RWPE2 (cell line): ENCODE measurements around the gene SORCS3.
A peak's percentile ranks its signal among the peaks of the same experiment; 100 is the strongest.

Experiments used
- ATAC-seq: fragments of 200-7000 bp; cut with Tn5 transposase; 3 replicates; pipeline ENCODE4 v1.9.1; 2021; ENCODE audit warnings: low read depth
- DNase-seq: peaks from one replicate; pipeline ENCODE4 v3.0.0-alpha.2; 2020; ENCODE audit warnings: low spot score
- H3K27ac ChIP-seq: fragments of 450-650 bp; 2 replicates; pipeline ENCODE4 v1.5.1; 2017; ENCODE audit warnings: mild to moderate bottlenecking; ENCODE audit not compliant: poor library complexity, severe bottlenecking
- H3K27me3 ChIP-seq: fragments of 250-450 bp; sonication (Bioruptor Pico); 2 replicates; pipeline ENCODE4 v1.5.1; 2021; ENCODE audit warnings: mild to moderate bottlenecking, moderate library complexity; ENCODE audit not compliant: insufficient read depth, poor library complexity, severe bottlenecking
- H3K36me3 ChIP-seq: fragments of 250-450 bp; sonication (Bioruptor Pico); 2 replicates; pipeline ENCODE4 v1.5.1; 2020; ENCODE audit warnings: low read depth, mild to moderate bottlenecking, moderate library complexity
- H3K4me1 ChIP-seq: fragments of 250-450 bp; sonication (Bioruptor Pico); 2 replicates; pipeline ENCODE4 v1.5.1; 2021; ENCODE audit warnings: mild to moderate bottlenecking, moderate library complexity; ENCODE audit not compliant: insufficient read depth, poor library complexity, severe bottlenecking
- H3K4me3 ChIP-seq: fragments of 250-450 bp; sonication (Bioruptor Pico); 2 replicates; pipeline ENCODE4 v1.5.1; 2021; ENCODE audit warnings: mild to moderate bottlenecking, moderate library complexity; ENCODE audit not compliant: severe bottlenecking
- H3K9me3 ChIP-seq: fragments of 250-450 bp; sonication (Bioruptor Pico); 2 replicates; pipeline ENCODE4 v1.5.1; 2021; ENCODE audit warnings: mild to moderate bottlenecking, moderate library complexity; ENCODE audit not compliant: severe bottlenecking
- TF ChIP-seq, protein P1 (sequence below): fragments of 450-650 bp; IDR thresholded peaks from one replicate; pipeline ENCODE4 v1.5.1; 2017; ENCODE audit warnings: mild to moderate bottlenecking, moderate library complexity; ENCODE audit not compliant: poor library complexity, severe bottlenecking

Gene SORCS3

GRCh38 chr10:104834580-104834979 lies 193.5 kb downstream of the SORCS3 start:
- no peak overlapping the region for H3K4me3 ChIP-seq
- no peak for DNase-seq
- no peaks in the 10 kb centered on the region for H3K36me3 ChIP-seq
- TF ChIP-seq, protein P1, sequence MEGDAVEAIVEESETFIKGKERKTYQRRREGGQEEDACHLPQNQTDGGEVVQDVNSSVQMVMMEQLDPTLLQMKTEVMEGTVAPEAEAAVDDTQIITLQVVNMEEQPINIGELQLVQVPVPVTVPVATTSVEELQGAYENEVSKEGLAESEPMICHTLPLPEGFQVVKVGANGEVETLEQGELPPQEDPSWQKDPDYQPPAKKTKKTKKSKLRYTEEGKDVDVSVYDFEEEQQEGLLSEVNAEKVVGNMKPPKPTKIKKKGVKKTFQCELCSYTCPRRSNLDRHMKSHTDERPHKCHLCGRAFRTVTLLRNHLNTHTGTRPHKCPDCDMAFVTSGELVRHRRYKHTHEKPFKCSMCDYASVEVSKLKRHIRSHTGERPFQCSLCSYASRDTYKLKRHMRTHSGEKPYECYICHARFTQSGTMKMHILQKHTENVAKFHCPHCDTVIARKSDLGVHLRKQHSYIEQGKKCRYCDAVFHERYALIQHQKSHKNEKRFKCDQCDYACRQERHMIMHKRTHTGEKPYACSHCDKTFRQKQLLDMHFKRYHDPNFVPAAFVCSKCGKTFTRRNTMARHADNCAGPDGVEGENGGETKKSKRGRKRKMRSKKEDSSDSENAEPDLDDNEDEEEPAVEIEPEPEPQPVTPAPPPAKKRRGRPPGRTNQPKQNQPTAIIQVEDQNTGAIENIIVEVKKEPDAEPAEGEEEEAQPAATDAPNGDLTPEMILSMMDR: no peak
- no peaks in the 10 kb centered on the region for H3K9me3 ChIP-seq
- no peaks in the 10 kb centered on the region for H3K27me3 ChIP-seq
- no peaks in the 10 kb centered on the region for H3K4me1 ChIP-seq
- H3K27ac ChIP-seq: no peak overlapping the region
- no peak for ATAC-seq

DNA sequence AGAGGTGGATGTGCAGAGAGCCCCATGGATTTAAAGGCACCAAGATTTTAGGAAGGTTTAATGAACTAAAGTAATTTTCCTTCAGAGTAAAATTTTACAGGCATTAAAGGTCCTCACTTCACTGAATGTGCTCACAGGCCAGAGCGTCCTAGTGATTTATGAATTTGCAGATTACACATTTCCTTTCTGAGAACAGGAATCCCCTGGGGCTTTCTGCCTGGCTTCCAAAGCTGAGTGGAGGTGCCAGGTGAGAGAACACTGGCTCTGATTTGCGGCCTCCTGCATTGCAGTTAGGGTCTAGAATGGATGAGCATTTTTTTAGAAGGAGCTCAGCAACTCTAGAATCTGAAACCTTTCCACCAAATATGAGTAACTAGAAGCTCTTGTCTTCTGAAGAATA lies 194.3 kb downstream of the SORCS3 start:
- DNase-seq: no peak
- Histone ChIP-seq H3K36me3 (no peaks in the 10 kb centered on the region), H3K4me1 (no peaks in the 10 kb centered on the region), H3K4me3 (no peak overlapping the region), H3K27ac (peak overlapping the region; percentile 49), H3K9me3 (no peaks in the 10 kb centered on the region), H3K27me3 (no peaks in the 10 kb centered on the region)
- peak; percentile 86 for ATAC-seq
- TF ChIP-seq, protein P1: no peak

DNA sequence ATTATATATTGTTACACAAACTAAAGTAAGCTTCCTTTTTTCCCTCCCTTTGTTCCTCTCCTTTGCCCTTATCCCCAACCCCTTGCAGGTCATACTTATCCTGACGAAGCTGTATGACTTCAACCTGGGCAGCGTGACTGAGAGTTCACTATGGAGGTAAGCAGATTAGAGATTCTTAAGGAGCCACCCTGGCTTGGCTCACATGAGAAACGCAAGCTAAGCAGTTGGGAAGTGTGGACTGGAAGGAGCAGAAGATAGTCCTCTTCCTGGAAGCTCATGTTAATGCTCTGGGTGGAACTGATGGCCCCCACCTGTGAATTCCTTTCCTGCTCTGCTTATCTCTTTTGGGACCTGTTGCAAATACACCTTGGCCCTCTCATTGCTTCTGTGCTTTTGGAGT lies 201.6 kb downstream of the SORCS3 start:
- DNase-seq: no peak
- H3K9me3 ChIP-seq: no peaks in the 10 kb centered on the region
- no peak overlapping the region for H3K4me3 ChIP-seq
- H3K27me3 ChIP-seq: no peaks in the 10 kb centered on the region
- no peak for ATAC-seq
- TF ChIP-seq, protein P1: no peak
- no peaks in the 10 kb centered on the region for H3K36me3 ChIP-seq
- no peak overlapping the region for H3K27ac ChIP-seq
- no peaks in the 10 kb centered on the region for H3K4me1 ChIP-seq

DNA sequence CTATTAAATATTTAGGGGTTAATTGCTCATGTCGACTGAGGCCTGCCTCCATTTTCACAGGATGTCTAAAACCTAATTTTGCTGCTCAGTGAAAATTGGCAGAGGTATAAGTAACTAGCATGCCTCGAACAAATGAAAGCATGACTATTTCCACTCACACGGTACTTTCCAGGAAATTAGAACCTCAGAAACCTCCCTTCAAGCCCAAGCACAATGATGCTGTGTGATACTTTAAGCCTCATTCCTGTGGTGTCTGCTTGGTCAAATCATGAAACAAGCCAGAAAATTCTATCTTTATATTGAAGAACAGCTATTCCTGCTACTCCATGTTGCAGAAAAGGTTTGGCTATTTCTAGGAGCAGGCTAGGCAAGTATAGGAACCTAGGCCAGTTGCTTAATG lies 203.0 kb downstream of the SORCS3 start:
- no peaks in the 10 kb centered on the region for H3K4me1 ChIP-seq
- no peak overlapping the region for H3K27ac ChIP-seq
- no peaks in the 10 kb centered on the region for H3K36me3 ChIP-seq
- no peak for DNase-seq
- no peak overlapping the region for H3K4me3 ChIP-seq
- H3K9me3 ChIP-seq: no peaks in the 10 kb centered on the region
- TF ChIP-seq, protein P1: no peak
- H3K27me3 ChIP-seq: no peaks in the 10 kb centered on the region
- no peak for ATAC-seq

DNA sequence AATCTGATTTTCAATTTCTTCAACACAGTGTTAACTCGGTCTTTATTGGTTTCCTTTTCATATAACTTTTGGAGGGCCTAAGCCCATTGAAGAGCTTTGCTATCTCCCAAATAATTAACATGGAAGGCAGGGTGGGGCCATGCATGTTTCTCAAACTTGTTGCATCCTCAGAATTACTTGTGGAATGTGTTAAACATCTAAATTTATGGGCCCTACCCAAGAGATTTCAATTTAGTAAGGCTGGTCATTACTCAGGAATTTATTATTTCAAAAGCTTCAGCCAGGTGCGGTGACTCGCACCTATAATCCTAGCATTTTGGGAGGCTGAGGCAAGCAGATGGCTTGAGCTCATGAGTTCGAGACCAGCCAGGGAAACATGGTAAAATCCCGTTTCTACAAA lies 208.9 kb downstream of the SORCS3 start:
- Histone ChIP-seq H3K36me3 (no peaks in the 10 kb centered on the region), H3K27ac (no peak overlapping the region), H3K4me1 (no peaks in the 10 kb centered on the region), H3K9me3 (no peaks in the 10 kb centered on the region), H3K27me3 (no peaks in the 10 kb centered on the region), H3K4me3 (no peak overlapping the region)
- ATAC-seq (peak; percentile 50; the same call in 2 of the 3 replicates), DNase-seq (no peak)
- TF ChIP-seq, protein P1: no peak
